H1 (cell line): ENCODE measurements around the gene CDIPT. TPM values are rescaled to one million over a fixed set of nuclear protein-coding genes. Genes with fewer than 3 reads are reported as not detected.

Experiments
- TAF7 ChIP-seq: optimal IDR thresholded peaks from 2 replicates; pipeline ENCODE3; 2011; ENCODE audit warnings: low read depth, mild to moderate bottlenecking, inconsistent platforms, low read length, moderate library complexity, borderline replicate concordance
- polyA plus RNA-seq, 7 experiments: library from polyadenylated mRNA; depleted of rRNA in 3 of 7; stranded (reverse) in 5 of 7; unstranded in 2 of 7; fragments of >200 nt in 5 of 7; fragments of 200-250 nt in 2 of 7; gene quantifications; 1 replicate in 5 of 7; 2 replicates in 1 of 7; 4 replicates in 1 of 7; pipeline versions ENCODE4 v1.2.1 to v1.2.3, GENCODE V29; 2011 to 2013; ENCODE audit warnings: missing spikeins in 2 of 7, mixed read lengths in 2 of 7
- total RNA-seq: library from RNA; stranded (reverse); fragmentation: NEBNext Ultra II Directional; extraction: Animal tissue kit (Norgen Biotek cat#: 25700); gene quantifications from 2 replicates; pipeline ENCODE4 v1.2.1, GENCODE V29; 2021

CDIPT gene
- total and polyA plus RNA-seq, 2 of the 8 experiments (the other 6 are each of a cell fraction or from before 2014, with no cell fraction given) = 69.2 to 140 TPM

GRCh38 chr16:29904947-29905346 is 41.9 kb upstream of the CDIPT start (continued):
- TF ChIP-seq TAF7 = no peak
